RWPE2 (cell line): ENCODE results near the gene ENOX1.

Experiments
- ATAC-seq: fragments of 200-7000 bp; cut with Tn5 transposase; 3 replicates; pipeline ENCODE4 v1.9.1; 2021; ENCODE audit warnings: low read depth
- DNase-seq: peaks from one replicate; pipeline ENCODE4 v3.0.0-alpha.2; 2020; ENCODE audit warnings: low spot score
- H3K27ac ChIP-seq: fragments of 450-650 bp; 2 replicates; pipeline ENCODE4 v1.5.1; 2017; ENCODE audit warnings: mild to moderate bottlenecking; ENCODE audit not compliant: poor library complexity, severe bottlenecking
- H3K27me3 ChIP-seq: fragments of 250-450 bp; sonication (Bioruptor Pico); 2 replicates; pipeline ENCODE4 v1.5.1; 2021; ENCODE audit warnings: mild to moderate bottlenecking, moderate library complexity; ENCODE audit not compliant: insufficient read depth, poor library complexity, severe bottlenecking
- H3K36me3 ChIP-seq: fragments of 250-450 bp; sonication (Bioruptor Pico); 2 replicates; pipeline ENCODE4 v1.5.1; 2020; ENCODE audit warnings: low read depth, mild to moderate bottlenecking, moderate library complexity
- H3K4me1 ChIP-seq: fragments of 250-450 bp; sonication (Bioruptor Pico); 2 replicates; pipeline ENCODE4 v1.5.1; 2021; ENCODE audit warnings: mild to moderate bottlenecking, moderate library complexity; ENCODE audit not compliant: insufficient read depth, poor library complexity, severe bottlenecking
- H3K4me3 ChIP-seq: fragments of 250-450 bp; sonication (Bioruptor Pico); 2 replicates; pipeline ENCODE4 v1.5.1; 2021; ENCODE audit warnings: mild to moderate bottlenecking, moderate library complexity; ENCODE audit not compliant: severe bottlenecking
- H3K9me3 ChIP-seq: fragments of 250-450 bp; sonication (Bioruptor Pico); 2 replicates; pipeline ENCODE4 v1.5.1; 2021; ENCODE audit warnings: mild to moderate bottlenecking, moderate library complexity; ENCODE audit not compliant: severe bottlenecking
- TF ChIP-seq, protein P1 (sequence below): fragments of 450-650 bp; IDR thresholded peaks from one replicate; pipeline ENCODE4 v1.5.1; 2017; ENCODE audit warnings: mild to moderate bottlenecking, moderate library complexity; ENCODE audit not compliant: poor library complexity, severe bottlenecking

Gene ENOX1

DNA sequence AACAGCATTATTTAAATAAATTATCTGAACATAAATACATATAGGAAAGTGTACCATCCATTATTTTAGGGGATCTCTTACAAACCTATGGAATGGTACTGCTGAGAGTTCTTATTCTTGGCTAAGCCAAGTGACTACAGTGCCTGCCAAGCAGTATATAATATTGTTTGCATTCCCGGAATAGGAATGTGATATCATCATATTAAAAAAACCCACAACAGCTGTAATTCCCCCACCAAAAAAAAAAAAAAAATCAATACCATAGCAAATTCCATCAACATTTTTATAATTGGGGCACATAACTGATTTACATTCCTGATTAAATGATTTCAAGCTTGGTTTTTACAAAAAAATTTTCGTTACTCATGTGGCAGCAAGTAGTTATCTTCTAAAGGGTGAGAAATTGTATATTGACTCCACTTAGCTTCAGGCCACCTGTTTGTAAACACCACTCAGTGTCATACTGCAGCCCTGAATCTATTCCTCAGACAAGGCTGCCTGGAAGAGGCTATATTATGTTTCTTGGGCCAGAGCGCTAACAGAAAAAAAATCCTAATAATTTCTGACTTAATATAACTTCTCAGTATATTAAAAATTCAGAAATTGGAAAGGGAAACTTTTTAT is 485.3 kb downstream of the ENOX1 start:
- DNase-seq (no peak), ATAC-seq (no peak)
- Histone ChIP-seq H3K27ac (no peak overlapping the region), H3K4me1 (peaks cover 11% of the 10 kb centered on the region), H3K27me3 (no peaks in the 10 kb centered on the region), H3K9me3 (no peaks in the 10 kb centered on the region), H3K36me3 (no peaks in the 10 kb centered on the region), H3K4me3 (no peak overlapping the region)
- TF ChIP-seq, protein P1, sequence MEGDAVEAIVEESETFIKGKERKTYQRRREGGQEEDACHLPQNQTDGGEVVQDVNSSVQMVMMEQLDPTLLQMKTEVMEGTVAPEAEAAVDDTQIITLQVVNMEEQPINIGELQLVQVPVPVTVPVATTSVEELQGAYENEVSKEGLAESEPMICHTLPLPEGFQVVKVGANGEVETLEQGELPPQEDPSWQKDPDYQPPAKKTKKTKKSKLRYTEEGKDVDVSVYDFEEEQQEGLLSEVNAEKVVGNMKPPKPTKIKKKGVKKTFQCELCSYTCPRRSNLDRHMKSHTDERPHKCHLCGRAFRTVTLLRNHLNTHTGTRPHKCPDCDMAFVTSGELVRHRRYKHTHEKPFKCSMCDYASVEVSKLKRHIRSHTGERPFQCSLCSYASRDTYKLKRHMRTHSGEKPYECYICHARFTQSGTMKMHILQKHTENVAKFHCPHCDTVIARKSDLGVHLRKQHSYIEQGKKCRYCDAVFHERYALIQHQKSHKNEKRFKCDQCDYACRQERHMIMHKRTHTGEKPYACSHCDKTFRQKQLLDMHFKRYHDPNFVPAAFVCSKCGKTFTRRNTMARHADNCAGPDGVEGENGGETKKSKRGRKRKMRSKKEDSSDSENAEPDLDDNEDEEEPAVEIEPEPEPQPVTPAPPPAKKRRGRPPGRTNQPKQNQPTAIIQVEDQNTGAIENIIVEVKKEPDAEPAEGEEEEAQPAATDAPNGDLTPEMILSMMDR: no peak

DNA sequence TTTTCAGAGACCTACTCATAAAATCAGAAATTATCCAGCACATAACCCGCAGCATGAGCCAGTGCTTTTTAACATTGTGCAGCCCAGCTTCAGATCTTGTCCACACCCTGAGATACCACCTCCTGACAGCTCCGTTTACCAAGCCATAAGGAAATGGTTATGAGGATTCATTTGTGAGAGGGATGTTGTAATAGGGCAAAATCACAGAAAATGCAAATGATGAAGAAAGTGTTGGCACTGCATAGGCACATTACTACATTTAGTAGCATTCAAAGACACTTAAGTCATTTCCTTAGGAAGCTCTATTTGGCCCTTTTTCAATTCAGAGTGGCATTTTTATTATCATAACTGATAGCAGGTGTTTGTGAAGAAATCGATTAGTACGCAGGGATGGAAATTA is 485.9 kb downstream of the ENOX1 start:
- peaks cover 11% of the 10 kb centered on the region for H3K4me1 ChIP-seq
- no peak overlapping the region for H3K27ac ChIP-seq
- DNase-seq (no peak), ATAC-seq (no peak)
- H3K36me3 ChIP-seq: no peaks in the 10 kb centered on the region
- no peaks in the 10 kb centered on the region for H3K27me3 ChIP-seq
- no peaks in the 10 kb centered on the region for H3K9me3 ChIP-seq
- H3K4me3 ChIP-seq: no peak overlapping the region
- TF ChIP-seq, protein P1: no peak

DNA sequence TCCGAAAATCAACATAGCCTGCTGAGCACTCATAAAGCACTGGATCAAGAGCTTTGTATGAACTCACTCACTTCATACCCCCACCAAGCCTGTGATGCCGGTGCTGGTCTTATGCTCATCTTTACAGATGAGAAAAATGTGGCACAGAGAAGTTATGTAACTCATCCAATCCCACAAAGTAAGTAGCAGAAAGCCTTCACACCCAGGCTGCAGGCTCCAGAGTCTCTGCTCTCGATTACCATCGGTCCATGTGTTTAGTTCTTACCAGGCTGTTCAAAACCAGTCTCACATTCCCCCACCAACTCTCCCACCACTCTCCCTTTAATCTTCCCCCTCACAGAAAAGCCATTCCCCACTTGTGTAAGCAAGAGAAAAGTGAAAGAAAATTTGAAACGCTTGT is 487.4 kb downstream of the ENOX1 start:
- DNase-seq: no peak
- Histone ChIP-seq H3K27ac (no peak overlapping the region), H3K4me3 (no peak overlapping the region), H3K27me3 (no peaks in the 10 kb centered on the region), H3K4me1 (peaks cover 11% of the 10 kb centered on the region), H3K36me3 (no peaks in the 10 kb centered on the region), H3K9me3 (no peaks in the 10 kb centered on the region)
- no peak for ATAC-seq
- TF ChIP-seq, protein P1: no peak

DNA sequence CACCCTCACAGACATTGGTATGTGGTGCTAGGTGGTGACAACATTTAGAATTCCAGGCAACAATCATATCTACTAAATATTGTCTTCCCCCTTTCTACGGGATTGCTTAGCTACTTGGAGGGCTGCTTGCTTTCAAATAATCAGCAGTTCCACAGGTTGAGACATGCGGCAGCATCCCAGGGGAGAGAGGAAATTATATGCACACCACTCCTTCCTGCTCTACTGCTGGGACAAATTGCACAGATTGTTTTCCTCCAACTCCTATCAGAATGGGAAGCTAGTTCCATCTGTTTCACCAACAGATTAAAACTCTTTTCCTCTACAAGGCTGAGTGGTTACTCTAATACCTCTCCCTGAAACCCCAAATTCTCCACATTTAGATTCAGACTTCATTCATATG is 488.0 kb downstream of the ENOX1 start:
- DNase-seq (no peak), ATAC-seq (peak; percentile 27; the same call in 1 of the 3 replicates)
- TF ChIP-seq, protein P1: no peak
- peaks cover 11% of the 10 kb centered on the region for H3K4me1 ChIP-seq
- H3K4me3 ChIP-seq: no peak overlapping the region
- no peak overlapping the region for H3K27ac ChIP-seq
- no peaks in the 10 kb centered on the region for H3K27me3 ChIP-seq
- no peaks in the 10 kb centered on the region for H3K36me3 ChIP-seq
- no peaks in the 10 kb centered on the region for H3K9me3 ChIP-seq

DNA sequence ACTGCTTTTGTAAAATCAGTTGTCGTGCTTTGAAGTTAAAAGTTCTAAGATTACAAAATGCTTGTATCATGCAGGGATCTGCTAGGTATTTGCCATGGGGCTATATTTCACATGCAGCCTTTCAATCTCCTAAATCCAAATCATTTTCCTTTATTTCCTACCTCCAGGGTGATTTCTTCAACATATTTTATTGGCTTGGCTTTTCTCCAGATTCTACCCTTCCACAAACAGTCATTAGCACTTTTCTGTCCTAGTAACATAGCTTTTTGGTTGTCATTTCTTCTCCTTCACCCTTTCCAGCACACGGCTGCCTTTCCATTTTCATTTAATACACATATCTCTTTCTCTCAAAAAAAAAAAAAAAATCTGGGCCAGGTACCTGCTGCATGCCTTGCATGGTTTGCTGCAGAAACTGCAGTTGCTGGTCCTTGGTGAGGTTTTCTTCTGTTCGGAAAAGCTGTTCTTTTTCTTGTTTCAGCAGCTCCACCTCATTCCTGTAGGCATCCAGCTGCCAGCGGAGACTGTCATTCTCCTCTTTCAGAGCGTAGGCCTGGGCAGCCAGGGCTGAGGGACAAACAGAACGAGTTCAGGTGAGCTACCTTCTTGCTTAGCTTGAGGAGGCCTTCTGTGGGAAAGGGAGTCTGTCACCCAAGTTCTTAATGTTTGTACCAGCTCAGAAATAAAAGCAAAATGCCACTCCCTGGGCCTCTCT is 488.6 kb downstream of the ENOX1 start:
- DNase-seq (no peak), ATAC-seq (no peak)
- no peaks in the 10 kb centered on the region for H3K36me3 ChIP-seq
- H3K4me1 ChIP-seq: peaks cover 11% of the 10 kb centered on the region
- no peaks in the 10 kb centered on the region for H3K9me3 ChIP-seq
- no peak overlapping the region for H3K27ac ChIP-seq
- TF ChIP-seq, protein P1: no peak
- H3K27me3 ChIP-seq: no peaks in the 10 kb centered on the region
- no peak overlapping the region for H3K4me3 ChIP-seq
